ENCODE data around the gene ASTN2.

DNA sequence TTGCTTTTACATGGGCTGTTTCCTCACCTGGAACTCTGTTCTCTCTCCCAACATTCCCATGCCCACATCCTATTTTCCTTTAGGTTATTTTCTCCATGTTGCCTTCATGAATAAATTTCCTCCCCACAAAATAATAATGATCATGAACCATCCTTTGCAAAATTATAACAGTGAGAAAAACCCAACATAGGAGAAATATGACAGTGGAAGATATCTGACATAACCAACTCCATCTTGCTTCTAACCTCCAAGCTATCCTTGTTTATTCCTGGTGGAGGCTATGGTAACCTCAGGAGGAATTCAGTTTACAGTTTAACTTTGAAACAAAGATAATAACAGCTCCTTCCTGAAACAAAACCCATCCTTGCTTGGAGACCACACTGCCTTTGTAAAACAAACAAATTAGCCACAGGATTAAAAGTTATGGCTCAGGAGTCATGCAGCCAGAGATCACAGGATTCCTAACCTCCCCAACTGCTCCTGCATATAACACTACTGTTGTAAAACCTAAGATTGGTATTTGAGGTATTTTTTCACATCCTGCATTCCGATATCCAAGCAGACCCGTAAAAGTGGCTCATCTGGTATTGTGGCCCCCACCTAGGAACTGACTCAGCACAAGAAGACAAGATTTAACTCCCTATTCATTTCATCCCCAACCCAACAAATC is 515.4 kb downstream of the ASTN2 start:
- TF ChIP-seq, protein P1, sequence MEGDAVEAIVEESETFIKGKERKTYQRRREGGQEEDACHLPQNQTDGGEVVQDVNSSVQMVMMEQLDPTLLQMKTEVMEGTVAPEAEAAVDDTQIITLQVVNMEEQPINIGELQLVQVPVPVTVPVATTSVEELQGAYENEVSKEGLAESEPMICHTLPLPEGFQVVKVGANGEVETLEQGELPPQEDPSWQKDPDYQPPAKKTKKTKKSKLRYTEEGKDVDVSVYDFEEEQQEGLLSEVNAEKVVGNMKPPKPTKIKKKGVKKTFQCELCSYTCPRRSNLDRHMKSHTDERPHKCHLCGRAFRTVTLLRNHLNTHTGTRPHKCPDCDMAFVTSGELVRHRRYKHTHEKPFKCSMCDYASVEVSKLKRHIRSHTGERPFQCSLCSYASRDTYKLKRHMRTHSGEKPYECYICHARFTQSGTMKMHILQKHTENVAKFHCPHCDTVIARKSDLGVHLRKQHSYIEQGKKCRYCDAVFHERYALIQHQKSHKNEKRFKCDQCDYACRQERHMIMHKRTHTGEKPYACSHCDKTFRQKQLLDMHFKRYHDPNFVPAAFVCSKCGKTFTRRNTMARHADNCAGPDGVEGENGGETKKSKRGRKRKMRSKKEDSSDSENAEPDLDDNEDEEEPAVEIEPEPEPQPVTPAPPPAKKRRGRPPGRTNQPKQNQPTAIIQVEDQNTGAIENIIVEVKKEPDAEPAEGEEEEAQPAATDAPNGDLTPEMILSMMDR (conservative IDR thresholded peaks at IDR 0.05), result no peak
- no peak for TF ChIP-seq ZFX (IDR thresholded peaks at IDR 0.05)
